CD4-positive, alpha-beta T cell treated with Interleukin-2 at 100 ng/mL for 4 hours (primary cell): ENCODE data around the gene THSD4.

ENCODE experiments used
- DNase-seq: peaks from one replicate; pipeline ENCODE4 v3.0.0-alpha.2; 2020; ENCODE audit warnings: low spot score

Gene THSD4

GRCh38 chr15:71688509-71689094 is 573.3 kb downstream of the THSD4 start:
- DNase-seq = no peak

- no peak for DNase-seq
These were observed 575.8 kb downstream of the THSD4 start for GRCh38 chr15:71691081-71691457.

- DNase-seq = no peak
These were observed 576.5 kb downstream of the THSD4 start for GRCh38 chr15:71691458-71692417.

GRCh38 chr15:71697236-71697635 is 582.0 kb downstream of the THSD4 start:
- DNase-seq = no peak

DNA sequence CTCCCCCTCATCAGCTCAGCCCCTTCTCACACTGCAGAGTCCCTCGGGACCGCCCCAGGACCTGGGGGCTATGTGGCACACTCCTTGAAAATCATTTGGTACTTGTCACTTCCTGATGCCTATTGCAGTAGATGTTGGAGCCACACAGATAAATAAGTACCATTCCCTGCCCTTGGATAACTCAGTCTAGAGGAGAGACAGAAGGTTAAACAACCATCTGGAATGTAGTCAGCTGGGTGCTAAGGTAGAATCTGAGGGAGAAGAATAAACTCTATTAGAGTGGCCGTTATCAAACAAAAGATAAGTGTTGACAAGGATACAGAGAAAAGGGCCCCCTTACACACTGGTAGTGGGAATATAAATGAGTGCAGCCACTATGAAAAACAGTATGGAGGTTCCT is 582.8 kb downstream of the THSD4 start:
- DNase-seq = no peak

DNA sequence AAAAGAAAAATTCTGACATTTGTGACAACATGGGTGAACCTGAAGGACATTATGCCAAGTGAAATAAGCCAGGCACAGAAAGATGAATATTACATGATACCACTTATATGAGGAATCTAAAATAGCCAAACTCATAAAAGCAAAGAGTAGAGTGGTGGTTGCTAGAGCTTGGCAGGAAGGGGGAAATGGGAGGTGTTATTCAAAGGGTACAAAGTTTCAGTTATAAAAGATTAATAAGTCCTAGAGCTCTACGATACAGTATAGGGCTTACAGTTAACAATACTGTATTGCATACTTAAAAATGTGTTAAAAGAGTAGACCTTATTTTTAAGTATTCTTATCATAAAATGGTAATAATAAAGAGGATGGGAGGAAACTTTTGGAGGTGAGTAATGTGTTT is 583.5 kb downstream of the THSD4 start:
- no peak for DNase-seq

- DNase-seq = no peak
These were observed 584.7 kb downstream of the THSD4 start for GRCh38 chr15:71699977-71700376.

DNA sequence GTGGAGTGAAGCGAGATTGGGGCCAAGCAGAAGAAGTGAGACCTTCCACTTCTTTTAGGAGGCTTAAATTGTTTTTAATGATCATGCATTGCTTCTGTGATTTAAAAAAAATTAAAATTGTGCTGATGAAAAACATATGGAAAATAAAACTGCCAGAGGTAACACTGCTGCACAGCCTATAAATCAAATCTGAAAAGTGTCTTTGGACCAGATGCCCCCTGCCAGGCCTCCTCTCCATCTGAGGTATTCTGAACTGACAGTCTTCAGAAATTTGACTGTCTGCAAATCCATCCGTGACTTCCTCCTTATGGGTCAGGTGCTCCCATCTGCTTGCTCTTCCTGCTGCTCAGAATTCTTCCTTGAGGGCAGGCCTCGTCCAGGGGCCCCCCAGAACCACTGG is 586.5 kb downstream of the THSD4 start:
- DNase-seq = no peak

GRCh38 chr15:71702496-71702895 is 587.2 kb downstream of the THSD4 start:
- DNase-seq = no peak

- DNase-seq = no peak
These were observed 589.9 kb downstream of the THSD4 start for GRCh38 chr15:71705151-71705550.

GRCh38 chr15:71706461-71707229 is 591.4 kb downstream of the THSD4 start:
- no peak for DNase-seq

- no peak for DNase-seq
These were observed 592.2 kb downstream of the THSD4 start for GRCh38 chr15:71707230-71708050.

- no peak for DNase-seq
These were observed 592.8 kb downstream of the THSD4 start for GRCh38 chr15:71708051-71708429.

GRCh38 chr15:71708741-71709140 is 593.5 kb downstream of the THSD4 start:
- no peak for DNase-seq

DNA sequence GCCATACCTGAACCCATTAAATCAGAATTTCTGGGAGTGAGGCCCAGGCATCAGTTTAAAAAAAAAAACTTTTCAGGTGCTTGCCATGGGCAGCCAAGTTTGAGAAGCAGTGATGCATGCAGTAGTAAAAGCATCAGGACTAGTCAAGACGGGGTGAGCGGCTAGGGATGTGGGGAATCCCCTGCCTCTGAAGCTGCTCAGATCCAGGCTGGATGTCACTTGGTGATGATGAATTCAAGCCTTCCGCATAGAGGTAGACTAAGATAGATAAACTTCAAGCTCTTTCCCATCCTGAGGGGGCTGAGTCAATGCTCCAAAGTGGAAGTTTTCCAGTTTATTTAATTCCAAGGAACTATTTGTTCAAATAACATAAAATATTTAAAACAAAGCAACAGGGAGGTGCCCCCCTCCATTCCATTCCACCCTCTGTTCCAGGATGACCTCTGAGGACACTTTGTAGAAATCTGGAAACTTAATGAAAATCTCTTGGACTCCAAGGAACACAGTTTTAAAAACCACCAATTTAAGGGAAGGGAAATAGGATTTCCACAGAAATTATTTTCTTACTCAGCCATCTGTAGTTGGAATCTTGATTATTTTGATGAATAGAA is 594.6 kb downstream of the THSD4 start:
- no peak for DNase-seq

GRCh38 chr15:71712182-71712581 is 596.9 kb downstream of the THSD4 start:
- DNase-seq = no peak

GRCh38 chr15:71713191-71713809 is 598.0 kb downstream of the THSD4 start:
- no peak for DNase-seq

DNA sequence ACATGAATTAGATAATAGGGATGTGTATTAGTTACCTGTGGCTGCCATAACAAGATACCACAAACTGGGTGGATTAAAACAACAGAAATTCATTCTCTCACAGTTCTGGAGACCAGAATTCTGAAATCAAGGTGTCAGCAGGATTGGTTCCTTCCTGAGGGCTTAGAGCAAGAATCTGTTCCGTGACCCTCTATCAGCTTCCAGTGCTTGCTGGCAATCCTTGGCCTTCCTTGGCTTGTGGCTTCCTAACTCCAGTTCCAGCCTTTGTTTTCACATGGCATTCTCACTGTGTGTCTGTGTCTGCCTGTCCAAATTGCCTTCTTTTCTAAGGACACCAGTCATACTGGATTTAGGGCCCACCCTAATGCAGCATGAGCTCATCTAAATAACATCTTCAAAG is 600.6 kb downstream of the THSD4 start:
- no peak for DNase-seq

DNA sequence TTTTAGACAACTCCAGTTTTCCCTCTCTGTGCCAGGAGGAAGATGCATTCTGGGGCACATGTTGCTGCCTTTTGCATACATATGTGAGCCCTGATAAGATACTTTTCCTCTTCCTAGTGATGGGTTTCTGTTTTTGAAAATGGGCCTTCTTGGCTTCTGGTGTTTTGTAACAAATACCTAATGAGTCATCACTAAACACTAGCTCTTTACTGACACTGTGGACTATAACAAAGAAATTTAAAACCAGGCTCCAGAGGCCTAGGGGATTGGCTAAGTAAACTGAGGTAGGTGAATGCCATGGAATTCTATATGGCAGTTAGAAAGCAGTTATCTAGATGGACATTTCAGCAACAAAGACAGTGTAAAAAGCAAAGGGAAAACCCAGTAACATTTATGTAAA is 601.7 kb downstream of the THSD4 start:
- DNase-seq = no peak

DNA sequence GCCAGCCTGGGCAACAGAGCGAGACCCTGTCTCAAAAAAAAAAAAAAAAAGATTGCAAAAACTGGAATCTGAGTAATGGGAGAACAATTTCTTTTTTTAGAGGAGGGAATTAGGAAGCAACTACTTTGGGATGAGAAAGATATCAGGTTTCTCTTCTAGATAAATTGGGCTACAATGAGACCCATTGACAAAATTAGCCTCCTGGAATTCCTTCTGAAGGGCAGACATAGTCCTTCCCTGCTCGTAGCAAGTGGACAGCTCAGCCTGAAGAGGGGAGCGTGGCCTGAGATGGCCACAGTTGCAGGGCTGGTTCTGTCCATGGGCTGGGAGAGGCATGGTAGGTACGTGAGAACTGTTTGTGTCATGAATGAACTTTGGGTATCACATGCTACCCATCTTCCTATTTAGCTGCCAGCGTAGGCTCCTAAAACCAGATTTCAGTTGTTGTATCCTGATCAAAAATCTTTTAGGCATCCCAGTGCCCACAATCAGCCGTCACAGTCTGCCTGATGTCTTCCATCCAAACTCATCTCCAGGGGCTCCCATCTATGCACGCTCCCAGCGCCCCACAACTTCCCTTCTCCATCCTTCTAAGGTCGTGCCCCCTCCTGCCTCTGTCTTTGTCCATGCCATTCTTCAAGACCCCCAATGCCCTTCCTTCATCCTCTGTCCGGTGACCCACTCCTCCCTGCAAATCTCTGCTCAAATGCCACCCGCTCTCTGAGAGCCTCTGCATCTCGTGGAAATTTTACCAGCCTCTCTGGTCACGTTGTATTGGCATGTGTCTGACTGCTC is 603.0 kb downstream of the THSD4 start:
- no peak for DNase-seq
